CD8-positive, alpha-beta memory T cell (primary cell): ENCODE data around the gene ETFA. TPM values are rescaled to one million over a fixed set of nuclear protein-coding genes. Genes with fewer than 3 reads are reported as not detected.

Source experiments
- CTCF ChIA-PET: fragments of 350-600 bp; sonication (Branson Sonifier 250); formaldehyde crosslinking; loops from one replicate; lab custom pipeline; 2021; ENCODE audit warnings: antibody characterized with exemption; lab: Charles Lee
- POLR2A ChIA-PET: fragments of 350-600 bp; sonication (Branson Sonifier 250); formaldehyde crosslinking; loops from one replicate; lab custom pipeline; 2021; ENCODE audit warnings: antibody characterized with exemption; lab: Charles Lee
- DNase-seq, 5 donors: peaks; one replicate each; pipeline versions ENCODE4 v3.0.0 to v3.0.0-alpha.2; 2020 to 2022; ENCODE audit warnings: mixed read lengths in 1 of 5
- H3K27ac ChIP-seq: one replicate; pipeline ENCODE4 v1.7.0; 2013; ENCODE audit warnings: low read depth, mild to moderate bottlenecking, low read length, moderate library complexity
- H3K27me3 ChIP-seq: 2 replicates; pipeline ENCODE4 v1.7.0; 2013; ENCODE audit warnings: low read length, mild to moderate bottlenecking; ENCODE audit not compliant: insufficient read depth, poor library complexity, severe bottlenecking
- H3K36me3 ChIP-seq: 2 replicates; pipeline ENCODE4 v1.7.0; 2013; ENCODE audit warnings: mild to moderate bottlenecking, low read length, moderate library complexity; ENCODE audit not compliant: insufficient read depth
- H3K4me1 ChIP-seq: 2 replicates; pipeline ENCODE4 v1.7.0; 2013; ENCODE audit warnings: mild to moderate bottlenecking, low read length, moderate library complexity; ENCODE audit not compliant: insufficient read depth
- H3K4me3 ChIP-seq: 2 replicates; pipeline ENCODE4 v1.7.0; 2013; ENCODE audit warnings: mild to moderate bottlenecking, low read length
- H3K9me3 ChIP-seq: 2 replicates; pipeline ENCODE4 v1.7.0; 2013; ENCODE audit warnings: mild to moderate bottlenecking, low read length
- H3K27ac Mint-ChIP-seq, 8 donors: one replicate each; pipeline ENCODE4 v1.8.0; 2020 to 2021; ENCODE audit warnings: mixed read lengths in 8 of 8, mild to moderate bottlenecking in 6 of 8, inconsistent platforms in 3 of 8, moderate library complexity in 3 of 8
- H3K27me3 Mint-ChIP-seq, 2 donors: one replicate each; pipeline ENCODE4 v1.8.0; 2020 to 2021; ENCODE audit warnings: mixed read lengths in 2 of 2, mild to moderate bottlenecking in 1 of 2, moderate library complexity in 1 of 2
- H3K36me3 Mint-ChIP-seq, 3 donors: one replicate each; pipeline ENCODE4 v1.8.0; 2020 to 2021; ENCODE audit warnings: mixed read lengths in 3 of 3, inconsistent platforms in 1 of 3, mild to moderate bottlenecking in 1 of 3
- H3K4me1 Mint-ChIP-seq, 3 donors: one replicate each; pipeline ENCODE4 v1.8.0; 2020 to 2021; ENCODE audit warnings: mixed read lengths in 3 of 3, inconsistent platforms in 1 of 3, mild to moderate bottlenecking in 1 of 3
- H3K4me3 Mint-ChIP-seq, 7 donors: one replicate each; pipeline ENCODE4 v1.8.0; 2020 to 2021; ENCODE audit warnings: mixed read lengths in 7 of 7, mild to moderate bottlenecking in 6 of 7, moderate library complexity in 4 of 7, inconsistent platforms in 2 of 7
- H3K9me3 Mint-ChIP-seq, 5 donors: one replicate each; pipeline ENCODE4 v1.8.0; 2020 to 2022; ENCODE audit warnings: mixed read lengths in 5 of 5, mild to moderate bottlenecking in 3 of 5, moderate library complexity in 2 of 5, inconsistent platforms in 1 of 5
- polyA plus RNA-seq: library from polyadenylated mRNA; unstranded; fragments of 300-500 nt; fragmentation: Illumina TruSeq; gene quantifications from one replicate; pipeline ENCODE4 v1.2.3, GENCODE V29; 2021
- total RNA-seq, 2 experiments: library from RNA; stranded (reverse); gene quantifications; one replicate each; pipeline ENCODE4 v1.2.3, GENCODE V29; 2021

ETFA gene
- total and polyA plus RNA-seq, 3 experiments from 2014 or later, result 122 to 178 (median 176) TPM

GRCh38 chr15:76204916-76205460 lies 106.3 kb downstream of the ETFA start:
- DNase-seq, result no peak
- Mint-ChIP-seq H3K27me3 (no peaks in the 10 kb centered on the region), H3K36me3 (peaks cover 0 to 28% (median 0%) of the 10 kb centered on the region in 3 donors), H3K4me3 (no peak overlapping the region), H3K9me3 (no peaks in the 10 kb centered on the region), H3K4me1 (no peaks in the 10 kb centered on the region), H3K27ac (no peak overlapping the region)
- Histone ChIP-seq H3K4me3 (no peak overlapping the region), H3K4me1 (no peaks in the 10 kb centered on the region), H3K9me3 (no peaks in the 10 kb centered on the region), H3K36me3 (no peaks in the 10 kb centered on the region), H3K27ac (no peak overlapping the region), H3K27me3 (no peaks in the 10 kb centered on the region)
- ChIA-PET CTCF (no interaction called here), POLR2A (no interaction called here)

- Mint-ChIP-seq H3K9me3 (no peaks in the 10 kb centered on the region), H3K36me3 (peaks cover 0 to 21% (median 0%) of the 10 kb centered on the region in 3 donors), H3K27me3 (no peaks in the 10 kb centered on the region), H3K4me1 (no peaks in the 10 kb centered on the region), H3K4me3 (no peak overlapping the region), H3K27ac (peak overlapping the region in 1 of 8 donors; percentile 29)
- ChIA-PET CTCF (no interaction called here), POLR2A (no interaction called here)
- Histone ChIP-seq H3K4me3 (no peak overlapping the region), H3K27me3 (no peaks in the 10 kb centered on the region), H3K4me1 (no peaks in the 10 kb centered on the region), H3K36me3 (no peaks in the 10 kb centered on the region), H3K9me3 (no peaks in the 10 kb centered on the region), H3K27ac (no peak overlapping the region)
- no peak for DNase-seq
These were observed 107.0 kb downstream of the ETFA start for GRCh38 chr15:76204109-76204845.

GRCh38 chr15:76203346-76204108 lies 107.7 kb downstream of the ETFA start:
- CTCF ChIA-PET, result no interaction called here
- no peaks in the 10 kb centered on the region for H3K4me1 ChIP-seq
- POLR2A ChIA-PET, result no interaction called here
- Mint-ChIP-seq H3K27me3 (peaks cover 0 to 2% of the 10 kb centered on the region in 2 donors), H3K9me3 (no peaks in the 10 kb centered on the region), H3K4me1 (no peaks in the 10 kb centered on the region), H3K36me3 (peaks cover 0 to 16% (median 0%) of the 10 kb centered on the region in 3 donors), H3K4me3 (no peak overlapping the region), H3K27ac (no peak overlapping the region)
- H3K36me3 ChIP-seq, result no peaks in the 10 kb centered on the region
- no peak overlapping the region for H3K4me3 ChIP-seq
- no peak for DNase-seq
- no peaks in the 10 kb centered on the region for H3K27me3 ChIP-seq
- H3K9me3 ChIP-seq, result no peaks in the 10 kb centered on the region
- H3K27ac ChIP-seq, result no peak overlapping the region

- no peak for DNase-seq
- no peaks in the 10 kb centered on the region for H3K4me1 Mint-ChIP-seq
- H3K9me3 ChIP-seq, result no peaks in the 10 kb centered on the region
- H3K36me3 Mint-ChIP-seq, result peaks cover 0 to 6% (median 0%) of the 10 kb centered on the region in 3 donors
- CTCF ChIA-PET, result interaction anchor here (1.4 kb wide), 1 partner anchor 11 kb away, joined by 8 read pairs; no protein-coding TSS in a partner anchor
- H3K4me3 Mint-ChIP-seq, result no peak overlapping the region
- H3K27ac ChIP-seq, result no peak overlapping the region
- POLR2A ChIA-PET, result no interaction called here
- H3K27me3 ChIP-seq, result no peaks in the 10 kb centered on the region
- H3K9me3 Mint-ChIP-seq, result no peaks in the 10 kb centered on the region
- no peak overlapping the region for H3K4me3 ChIP-seq
- no peak overlapping the region for H3K27ac Mint-ChIP-seq
- H3K27me3 Mint-ChIP-seq, result peaks cover 0 to 2% of the 10 kb centered on the region in 2 donors
- no peaks in the 10 kb centered on the region for H3K4me1 ChIP-seq
- H3K36me3 ChIP-seq, result no peaks in the 10 kb centered on the region
These were observed 109.6 kb downstream of the ETFA start for GRCh38 chr15:76201536-76202255.

DNA sequence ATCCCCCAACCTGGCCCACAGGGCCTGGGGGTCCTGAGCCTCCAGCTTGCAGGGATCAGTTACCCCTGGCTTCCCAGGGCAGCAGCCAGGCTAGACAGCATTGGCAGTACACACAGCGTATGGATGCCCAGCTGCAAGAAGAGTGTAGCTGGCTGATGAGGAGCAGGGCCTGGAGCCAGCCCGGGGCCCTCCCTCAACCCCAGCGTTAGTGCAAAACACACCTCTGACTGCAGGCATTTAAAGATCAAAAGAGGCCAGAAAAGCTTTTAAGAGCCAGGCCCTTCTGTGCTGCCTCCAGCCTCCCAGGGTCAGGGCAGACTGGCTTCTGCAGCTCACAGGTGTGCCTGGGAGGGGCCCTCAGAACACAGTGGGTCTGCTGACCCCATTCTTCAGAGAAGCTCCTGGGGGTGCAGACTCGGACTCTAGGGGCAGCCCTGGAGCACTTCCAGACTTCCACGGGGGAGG lies 110.6 kb downstream of the ETFA start:
- H3K9me3 ChIP-seq, result no peaks in the 10 kb centered on the region

GRCh38 chr15:76200083-76200465 lies 111.2 kb downstream of the ETFA start:
- no peak overlapping the region for H3K4me3 ChIP-seq
- peaks cover 0 to 6% (median 0%) of the 10 kb centered on the region in 3 donors for H3K36me3 Mint-ChIP-seq
- ChIA-PET POLR2A (no interaction called here), CTCF (interaction anchor here (1.4 kb wide), 1 partner anchor 9 kb away, joined by 8 read pairs; no protein-coding TSS in a partner anchor)
- H3K4me1 ChIP-seq, result no peaks in the 10 kb centered on the region
- no peak overlapping the region for H3K4me3 Mint-ChIP-seq
- H3K9me3 ChIP-seq, result no peaks in the 10 kb centered on the region
- peaks cover 0 to 2% of the 10 kb centered on the region in 2 donors for H3K27me3 Mint-ChIP-seq
- no peaks in the 10 kb centered on the region for H3K36me3 ChIP-seq
- H3K27me3 ChIP-seq, result no peaks in the 10 kb centered on the region
- no peak overlapping the region for H3K27ac ChIP-seq
- no peak overlapping the region for H3K27ac Mint-ChIP-seq
- no peak for DNase-seq
- H3K9me3 Mint-ChIP-seq, result no peaks in the 10 kb centered on the region
- no peaks in the 10 kb centered on the region for H3K4me1 Mint-ChIP-seq

More for the DNA sequence above, 110.6 kb downstream of the ETFA start:
- Histone ChIP-seq H3K4me1 (no peaks in the 10 kb centered on the region), H3K27ac (no peak overlapping the region), H3K4me3 (no peak overlapping the region), H3K27me3 (no peaks in the 10 kb centered on the region), H3K36me3 (no peaks in the 10 kb centered on the region)
- ChIA-PET CTCF (interaction anchor here (1.4 kb wide), 1 partner anchor 10 kb away, joined by 8 read pairs; no protein-coding TSS in a partner anchor), POLR2A (no interaction called here)
- Mint-ChIP-seq H3K4me3 (no peak overlapping the region), H3K36me3 (peaks cover 0 to 6% (median 0%) of the 10 kb centered on the region in 3 donors), H3K27ac (no peak overlapping the region), H3K9me3 (no peaks in the 10 kb centered on the region), H3K4me1 (no peaks in the 10 kb centered on the region), H3K27me3 (peaks cover 0 to 2% of the 10 kb centered on the region in 2 donors)
- DNase-seq, result no peak

DNA sequence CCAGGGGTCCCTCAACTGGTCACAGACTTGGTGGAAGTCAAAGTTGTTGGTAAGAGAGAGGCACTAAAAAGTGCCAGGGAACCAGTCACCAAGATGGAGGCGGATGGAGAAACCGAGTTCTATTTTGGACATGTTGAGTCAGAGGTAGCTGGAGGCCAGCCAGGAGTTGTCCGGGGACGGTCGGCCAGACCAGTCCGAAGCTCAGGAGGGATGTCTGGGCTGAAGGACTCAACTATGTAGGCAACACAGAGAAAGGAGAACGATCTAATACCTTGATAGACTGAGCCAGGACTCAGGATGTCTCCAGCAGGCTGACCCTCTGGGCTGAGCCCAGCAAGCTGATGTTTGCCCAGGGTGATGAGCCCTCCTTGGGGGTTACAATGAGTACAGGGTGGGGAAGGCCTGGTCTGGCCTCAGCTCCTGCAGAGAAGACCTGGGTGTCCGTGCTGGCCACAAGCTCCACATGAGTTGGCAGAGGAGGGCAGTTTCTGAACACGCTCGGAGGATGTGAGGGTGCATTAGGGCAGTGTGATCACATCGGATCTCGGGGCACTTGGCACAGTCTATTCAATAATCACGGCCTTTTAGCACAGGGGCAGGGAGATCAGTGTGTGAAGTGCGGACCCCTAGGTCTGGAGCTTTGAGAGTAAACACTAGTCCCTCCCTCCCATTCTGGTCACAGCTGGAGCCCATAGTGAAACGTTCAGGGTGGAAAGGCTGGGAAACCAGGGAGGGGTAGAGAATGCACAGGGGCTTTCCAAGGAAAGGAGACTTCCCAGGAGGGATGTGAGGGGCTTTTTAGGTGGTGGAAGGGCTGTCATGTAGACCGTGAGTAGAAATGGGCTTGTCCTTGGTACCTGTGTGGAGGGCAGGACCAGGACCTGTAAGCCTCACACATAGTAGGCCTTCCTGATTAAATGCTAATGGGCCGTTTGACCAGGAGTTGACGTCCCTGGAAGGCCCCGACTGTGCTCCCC lies 111.9 kb downstream of the ETFA start:
- peaks cover 0 to 3% of the 10 kb centered on the region in 2 donors for H3K27me3 Mint-ChIP-seq
- H3K9me3 Mint-ChIP-seq, result no peaks in the 10 kb centered on the region
- no peaks in the 10 kb centered on the region for H3K27me3 ChIP-seq
- H3K4me3 Mint-ChIP-seq, result no peak overlapping the region
- peaks cover 0 to 4% (median 0%) of the 10 kb centered on the region in 3 donors for H3K36me3 Mint-ChIP-seq
- H3K9me3 ChIP-seq, result no peaks in the 10 kb centered on the region
- H3K27ac Mint-ChIP-seq, result peak overlapping the region in 2 of 8 donors; percentile 45 to 64
- CTCF ChIA-PET, result no interaction called here
- no peak for DNase-seq
- no peak overlapping the region for H3K27ac ChIP-seq
- POLR2A ChIA-PET, result no interaction called here
- H3K36me3 ChIP-seq, result no peaks in the 10 kb centered on the region
- no peaks in the 10 kb centered on the region for H3K4me1 ChIP-seq
- H3K4me1 Mint-ChIP-seq, result no peaks in the 10 kb centered on the region
- H3K4me3 ChIP-seq, result no peak overlapping the region
